SHP77 treated with DMSO at 0.1 percent for 48 hours (cell line): ENCODE data around the gene CRLF3.
"Not testable (repeated sequence)": the region's sequence is repeated elsewhere in the genome, so short reads cannot be mapped to it uniquely, and the experiment has no call there.

Source experiments
- DNase-seq: peaks from one replicate; lab custom pipeline; 2025; lab: John Stamatoyannopoulos, UW

Gene CRLF3

GRCh38 chr17:30735644-30736043 lies 88.8 kb downstream of the CRLF3 start:
- not testable (repeated sequence) for DNase-seq

DNA sequence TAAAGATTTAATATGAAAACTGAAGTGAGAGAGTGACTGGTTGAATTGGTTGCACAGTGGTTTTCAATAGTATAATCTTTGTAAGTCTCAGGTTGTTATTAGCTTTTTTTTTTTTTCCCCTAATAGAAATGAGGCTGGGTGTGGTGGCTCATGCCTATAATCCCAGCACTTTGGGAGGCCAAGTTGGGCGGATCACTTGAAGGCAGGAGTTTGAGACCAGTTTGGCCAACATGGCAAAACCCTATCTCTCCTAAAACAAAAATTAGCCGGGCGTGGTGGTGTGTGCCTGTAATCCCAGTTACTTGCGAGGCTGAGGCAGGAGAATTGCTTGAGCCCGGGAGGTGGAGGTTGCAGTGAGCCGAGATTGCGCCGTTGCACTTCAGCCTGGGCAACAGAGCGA lies 89.3 kb downstream of the CRLF3 start:
- DNase-seq: not testable (repeated sequence)

DNA sequence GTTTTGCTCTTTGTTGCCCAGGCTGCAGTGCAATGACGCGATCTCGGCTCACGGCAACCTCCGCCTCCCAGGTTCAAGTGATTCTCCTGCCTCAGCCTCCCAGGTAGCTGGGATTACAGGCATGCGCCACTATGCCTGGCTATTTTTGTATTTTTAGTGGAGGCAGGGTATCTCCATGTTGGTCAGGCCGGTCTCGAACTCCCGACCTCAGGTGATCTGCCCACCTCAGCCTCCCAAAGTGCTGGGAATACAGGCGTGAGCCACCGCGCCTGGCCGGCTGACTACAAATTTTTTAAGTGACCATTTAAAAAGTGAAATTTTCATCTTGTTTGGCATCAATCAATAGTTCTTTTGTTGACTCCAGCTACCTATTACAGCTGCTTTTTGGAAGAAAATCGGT lies 90.3 kb downstream of the CRLF3 start:
- DNase-seq: not testable (repeated sequence)
